ENCODE measurements around the gene OMA1.
"Not testable (repeated sequence)": the region's sequence is repeated elsewhere in the genome, so short reads cannot be mapped to it uniquely, and the experiment has no call there.

OMA1 gene

DNA sequence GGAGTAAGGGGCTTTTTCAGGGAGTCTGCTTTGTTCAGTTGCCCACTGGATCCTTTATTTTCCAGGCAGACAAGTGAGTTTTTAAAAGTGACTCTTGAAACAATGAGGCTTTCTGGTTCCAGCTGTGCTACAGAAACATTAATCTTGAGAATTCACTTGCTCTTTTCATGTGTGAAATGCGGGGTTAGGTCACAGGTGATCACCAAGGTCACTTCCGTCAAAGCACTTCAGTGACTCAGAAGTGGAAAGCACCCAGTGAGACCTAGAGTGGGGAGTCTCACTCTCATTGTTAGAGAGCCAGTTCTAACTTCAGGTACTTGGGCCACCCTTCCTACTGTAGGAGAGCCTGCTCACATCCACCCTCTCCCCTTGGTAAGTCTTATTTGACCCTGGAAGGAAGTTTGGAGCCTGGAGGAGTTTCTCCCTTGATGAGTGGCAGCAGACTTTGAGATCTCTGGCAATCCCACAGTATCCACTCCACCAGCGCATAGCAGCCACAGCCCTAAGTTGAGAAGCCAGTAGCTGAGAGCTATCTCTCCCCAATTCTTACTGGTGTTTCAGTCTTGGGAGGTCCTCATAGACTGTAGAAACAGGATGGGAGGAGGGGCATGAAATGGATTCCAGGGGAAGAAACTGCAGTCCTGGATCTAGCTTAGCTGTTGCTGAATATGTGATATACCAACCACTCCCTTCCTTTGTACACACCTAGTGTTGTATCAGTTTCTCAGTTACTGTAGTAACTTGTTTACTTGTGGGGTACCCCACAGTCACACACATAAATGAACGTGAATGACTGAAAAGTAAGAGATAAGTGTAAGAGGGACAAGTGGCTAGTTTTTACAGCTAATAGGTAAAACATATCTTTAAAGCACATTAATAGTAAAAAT, 27.4 kb upstream of the OMA1 start:
- DNase-seq = no peak

DNA sequence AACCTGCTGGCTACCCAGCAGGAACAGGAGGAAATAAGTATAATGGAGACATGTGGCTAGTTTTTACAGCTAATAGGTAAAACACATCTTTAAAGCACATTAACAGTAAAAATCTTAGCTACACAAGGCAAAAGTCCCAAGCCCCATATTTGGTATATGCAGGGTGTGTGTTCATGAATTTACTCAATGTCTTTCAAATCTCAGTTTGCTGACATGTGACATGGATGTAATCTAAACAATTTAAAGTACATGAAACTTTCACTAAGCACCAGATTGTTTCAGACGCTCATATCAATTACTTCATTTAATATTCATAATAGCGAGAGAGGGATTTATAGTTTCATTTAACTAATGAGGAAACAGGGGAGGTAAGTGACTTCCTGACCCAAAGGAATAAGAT, 26.6 kb upstream of the OMA1 start:
- DNase-seq = no peak

DNA sequence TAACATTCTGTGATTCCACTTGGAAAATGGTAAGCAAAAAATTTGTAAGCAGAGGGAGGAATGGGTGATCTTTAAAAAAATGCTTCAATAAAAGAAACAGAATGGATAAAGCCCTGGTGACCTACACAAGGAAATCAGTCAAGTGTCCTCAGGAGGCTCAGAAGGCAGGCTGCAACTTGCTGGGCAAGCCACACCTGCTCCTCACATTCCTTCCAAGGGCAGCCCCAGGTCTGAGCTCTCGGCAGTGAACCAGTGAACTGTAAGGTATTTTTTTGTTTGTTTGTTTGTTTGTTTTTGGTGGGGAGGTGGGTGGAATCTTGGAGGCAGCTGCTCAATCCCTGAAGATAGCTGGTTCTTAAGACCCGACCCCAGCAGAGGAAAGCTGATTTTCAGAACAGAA, 26.2 kb upstream of the OMA1 start:
- no peak for DNase-seq

DNA sequence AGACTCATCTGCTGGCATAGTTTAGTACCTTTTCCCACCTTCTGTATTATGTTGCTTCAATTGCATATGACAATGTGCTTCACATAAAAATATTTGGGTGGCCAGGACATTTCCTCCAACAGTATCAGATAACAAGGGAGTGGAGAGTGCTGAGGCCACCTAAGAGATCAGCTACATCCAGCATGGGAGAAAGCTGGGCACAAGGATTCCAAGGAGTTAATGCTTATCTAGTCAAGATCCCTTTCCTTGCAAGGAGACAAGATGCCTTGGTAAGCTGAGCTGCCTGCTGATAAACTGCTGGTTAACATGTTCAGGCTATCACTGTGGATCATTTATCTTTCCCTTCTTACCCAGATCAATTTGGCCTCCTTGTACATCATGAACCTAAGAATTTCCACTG, 25.1 kb upstream of the OMA1 start:
- DNase-seq = no peak

DNA sequence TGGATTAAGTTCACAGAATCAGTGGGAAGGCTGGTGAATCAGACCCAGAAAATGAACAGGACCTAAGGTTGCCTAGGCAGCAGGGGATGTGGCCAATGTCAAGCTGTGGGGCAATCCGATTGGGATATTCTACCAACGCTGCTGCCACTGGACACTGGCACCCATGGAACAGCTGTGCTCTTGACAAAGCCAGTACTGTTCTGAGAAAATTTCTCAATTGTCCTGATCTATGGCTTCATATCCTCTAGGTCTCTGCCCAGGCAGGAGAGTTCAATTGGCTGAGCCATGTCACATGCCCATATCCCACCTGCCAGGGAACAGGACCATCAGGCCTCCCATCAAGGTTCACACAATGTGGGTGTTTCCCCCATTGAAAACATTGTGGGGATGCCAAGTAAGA, 24.3 kb upstream of the OMA1 start:
- DNase-seq = no peak

DNA sequence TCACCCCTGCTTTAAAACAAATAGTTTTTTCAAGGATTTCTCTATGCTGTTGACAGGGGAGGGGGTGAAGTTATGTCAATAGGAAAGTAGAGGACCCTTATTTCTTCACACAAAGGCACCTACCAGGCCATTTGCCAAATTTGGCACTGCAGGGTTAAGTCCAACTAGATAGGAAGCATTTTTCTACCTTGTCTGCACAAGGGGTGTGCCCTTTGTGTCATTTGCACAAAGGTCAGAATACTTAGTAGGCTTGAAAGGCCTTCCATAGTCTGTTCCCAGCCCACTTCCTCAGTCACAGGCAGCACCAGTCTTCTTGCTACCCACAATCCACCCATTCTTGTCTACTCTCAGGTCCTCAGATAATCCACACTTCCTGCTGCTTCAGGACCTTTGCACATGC, 23.6 kb upstream of the OMA1 start:
- DNase-seq = no peak

DNA sequence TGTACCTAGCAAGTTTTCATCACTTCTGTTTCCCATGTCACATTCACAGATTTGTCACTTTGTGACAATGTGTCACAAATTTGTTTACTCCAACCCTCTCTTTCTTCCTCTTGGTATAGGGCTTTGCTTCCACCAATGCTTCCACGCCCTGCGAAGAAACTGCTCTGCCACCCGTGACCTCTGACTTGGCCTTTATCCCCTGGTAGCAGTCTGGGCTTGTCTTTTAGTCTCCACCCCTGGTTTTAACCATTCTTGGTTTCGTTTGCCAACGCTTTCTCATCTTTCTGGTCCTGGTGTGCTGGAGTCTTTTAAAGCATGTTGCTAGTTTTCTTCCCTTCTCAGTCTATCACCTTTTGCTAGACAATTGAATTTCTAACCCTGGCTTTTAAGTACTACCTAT, 22.4 kb upstream of the OMA1 start:
- DNase-seq = no peak

DNA sequence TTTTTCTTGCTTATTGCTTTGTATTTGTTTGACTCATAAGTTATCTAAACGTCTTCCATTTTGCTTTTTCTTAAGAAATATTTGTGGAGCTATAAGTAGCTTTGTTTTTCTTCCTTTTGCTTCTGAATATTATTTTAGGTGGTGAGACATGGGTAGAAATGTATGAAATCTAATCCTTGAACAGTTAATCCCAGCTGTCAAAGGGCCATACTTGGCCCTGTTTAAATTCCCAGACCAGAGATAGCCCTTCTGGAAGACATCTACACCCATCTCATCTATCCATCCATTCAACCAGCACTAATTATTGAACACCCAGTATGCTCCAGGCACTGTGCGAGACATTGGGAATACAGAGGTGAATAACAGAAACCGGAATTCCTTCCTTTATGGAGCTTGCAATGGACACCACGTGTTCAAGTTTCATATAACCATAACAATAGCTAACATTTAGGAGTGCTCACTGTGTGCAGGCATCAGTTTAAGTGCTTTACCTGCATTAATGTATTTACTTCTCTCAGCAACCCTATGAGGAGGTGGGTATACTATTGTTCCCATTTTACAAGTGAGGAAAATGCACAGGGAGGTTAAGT, 21.8 kb upstream of the OMA1 start:
- no peak for DNase-seq

DNA sequence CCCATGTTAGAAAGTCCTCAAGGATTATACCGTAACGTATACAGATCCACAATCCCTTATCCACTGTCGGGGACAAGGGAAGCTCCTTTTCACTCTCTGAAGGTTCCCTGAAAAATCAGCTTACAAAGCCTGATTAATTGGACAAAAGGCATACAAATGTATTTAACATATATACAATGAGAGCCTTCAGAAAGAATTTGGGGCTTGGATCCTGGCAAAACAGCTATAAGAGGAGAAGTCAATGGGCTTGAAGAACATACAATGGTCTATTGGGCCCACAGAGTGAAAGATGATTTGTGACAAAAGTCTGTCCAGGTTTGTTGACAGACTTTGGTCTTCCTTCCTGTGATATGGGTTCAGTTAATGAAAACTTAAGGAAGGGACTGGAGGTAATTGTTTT, 19.8 kb upstream of the OMA1 start:
- DNase-seq = no peak

DNA sequence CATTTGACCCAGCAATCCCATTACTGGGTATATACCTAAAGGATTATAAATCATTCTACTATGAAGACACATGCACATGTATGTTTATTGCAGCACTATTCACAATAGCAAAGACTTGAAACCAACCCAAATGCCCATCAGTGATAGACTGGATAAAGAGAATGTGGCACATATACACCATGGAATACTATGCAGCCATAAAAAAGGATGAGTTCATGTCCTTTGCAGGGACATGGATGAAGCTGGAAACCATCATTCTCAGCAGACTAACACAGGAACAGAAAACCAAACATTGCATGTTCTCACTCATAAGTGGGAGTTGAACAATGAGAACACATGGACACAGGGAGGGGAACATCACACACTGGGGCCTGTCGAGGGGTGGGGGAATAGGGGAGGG, 17.2 kb upstream of the OMA1 start:
- not testable (repeated sequence) for DNase-seq

DNA sequence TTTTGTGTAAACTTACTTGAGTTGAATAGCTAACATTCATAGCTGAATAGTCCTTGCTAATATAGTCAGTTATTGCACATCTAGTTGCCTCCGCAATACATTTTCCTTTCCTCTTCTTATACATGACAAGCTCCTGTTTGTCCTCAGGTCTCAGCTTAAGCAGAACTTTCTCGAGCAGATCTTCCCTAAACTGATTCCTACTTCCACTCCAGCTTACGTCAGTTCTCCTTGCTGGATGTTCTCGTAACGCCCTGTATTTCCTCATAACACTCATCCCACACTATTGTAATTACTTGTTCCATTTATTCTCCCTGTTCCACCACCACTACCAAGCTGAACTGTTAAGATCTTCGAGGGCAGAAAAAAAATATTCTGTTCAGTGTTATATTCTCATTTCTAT, 15.1 kb upstream of the OMA1 start:
- DNase-seq = no peak

DNA sequence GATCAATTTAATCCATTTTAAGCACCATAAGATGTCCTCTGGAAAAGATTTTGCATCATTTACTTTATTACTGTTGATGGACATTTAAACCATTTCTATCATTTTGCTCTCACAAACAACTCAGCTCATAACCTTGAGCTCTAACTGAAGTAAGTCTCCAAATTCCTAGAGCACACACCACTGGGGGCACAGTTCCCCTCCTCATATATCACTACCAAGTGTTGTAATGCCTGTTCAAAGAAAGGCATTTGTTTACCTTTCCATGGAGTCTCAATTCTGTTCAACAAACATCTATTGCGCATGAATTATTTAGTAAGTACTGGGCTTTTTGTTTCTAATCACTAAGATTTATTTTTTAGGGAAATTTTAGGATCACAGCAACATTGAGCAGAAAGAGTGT, 8.9 kb upstream of the OMA1 start:
- DNase-seq = no peak

DNA sequence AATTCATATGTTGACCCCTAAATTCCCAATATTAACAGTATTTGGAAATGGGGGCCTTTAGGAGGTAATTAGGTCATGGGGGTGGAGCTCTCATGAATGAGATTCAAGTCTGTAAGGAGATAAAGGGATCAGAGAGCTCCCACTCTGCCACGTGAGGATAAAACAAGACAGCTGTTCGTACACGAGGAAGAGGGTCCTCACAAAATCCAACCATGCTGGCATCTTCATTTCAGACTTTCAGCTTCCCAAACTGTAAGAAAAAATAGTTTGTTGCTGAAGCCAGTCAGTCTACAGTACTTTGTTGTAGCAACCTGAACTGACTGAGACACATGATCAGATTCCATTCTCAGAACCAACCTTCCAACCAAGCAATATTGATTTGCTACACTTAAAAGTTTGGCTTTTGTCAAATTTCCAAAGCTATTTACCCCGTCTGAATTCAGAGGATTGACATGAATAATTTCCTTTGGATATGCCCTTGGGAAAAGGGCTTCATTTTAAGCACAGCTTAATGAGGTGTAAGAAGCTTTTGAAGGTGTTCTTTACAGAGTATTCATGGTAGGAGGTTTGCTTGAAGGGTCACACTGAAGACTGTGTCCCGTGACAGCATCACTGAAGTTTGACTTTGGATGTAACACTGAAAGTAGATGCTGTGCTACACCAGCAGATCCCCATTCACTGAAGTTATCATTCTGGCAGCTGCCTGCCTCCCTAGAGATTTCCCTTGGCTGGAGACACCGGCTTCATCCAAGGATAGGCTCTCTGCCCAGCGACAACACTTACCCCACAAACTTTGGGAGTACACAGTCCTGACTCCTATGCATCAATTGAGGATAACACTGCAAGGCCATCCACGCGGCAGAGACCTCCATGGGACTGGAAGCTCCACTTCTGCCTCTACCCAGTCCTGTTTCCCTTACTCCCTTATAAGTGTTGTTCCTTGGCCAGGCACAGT, 4.9 kb upstream of the OMA1 start:
- no peak for DNase-seq

DNA sequence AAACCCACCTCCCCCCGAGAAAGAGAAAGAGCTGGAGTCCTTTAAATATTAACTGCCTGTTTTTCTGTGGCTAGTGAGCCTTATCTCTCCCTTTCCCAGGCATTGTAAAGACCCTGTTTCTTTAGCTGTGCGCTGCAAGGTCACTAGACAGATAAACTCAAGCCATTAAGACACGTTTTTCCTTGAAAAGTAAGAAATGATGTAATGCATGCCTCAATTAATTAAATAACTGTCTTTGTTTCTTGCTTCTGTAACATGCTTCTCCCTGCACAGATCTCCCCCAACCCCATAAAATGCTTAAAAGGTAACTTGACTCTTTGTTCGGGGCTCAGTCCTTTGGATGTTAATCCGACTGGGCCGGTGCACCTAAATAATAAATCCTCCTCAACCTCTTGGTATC, 2.8 kb upstream of the OMA1 start:
- not testable (repeated sequence) for DNase-seq

DNA sequence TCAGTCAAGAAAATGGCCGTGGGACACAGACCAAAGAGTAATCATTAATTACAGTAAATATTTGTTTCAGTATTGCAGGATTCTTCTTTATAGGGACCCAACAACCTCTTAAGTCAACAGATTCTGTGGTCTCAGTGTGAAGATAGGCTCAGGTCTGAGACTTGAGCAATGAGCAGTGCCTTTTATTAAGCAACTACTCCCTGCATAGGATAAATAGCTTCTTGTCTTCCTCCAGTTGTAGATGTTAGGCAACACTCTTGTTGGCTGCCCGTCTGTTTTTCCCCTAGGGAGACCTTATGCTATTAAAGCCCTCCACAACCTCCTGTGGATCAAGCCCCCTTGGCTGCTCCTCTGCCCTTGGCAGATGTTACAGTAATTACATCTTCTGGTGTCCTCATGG, 1.8 kb upstream of the OMA1 start:
- no peak for DNase-seq

DNA sequence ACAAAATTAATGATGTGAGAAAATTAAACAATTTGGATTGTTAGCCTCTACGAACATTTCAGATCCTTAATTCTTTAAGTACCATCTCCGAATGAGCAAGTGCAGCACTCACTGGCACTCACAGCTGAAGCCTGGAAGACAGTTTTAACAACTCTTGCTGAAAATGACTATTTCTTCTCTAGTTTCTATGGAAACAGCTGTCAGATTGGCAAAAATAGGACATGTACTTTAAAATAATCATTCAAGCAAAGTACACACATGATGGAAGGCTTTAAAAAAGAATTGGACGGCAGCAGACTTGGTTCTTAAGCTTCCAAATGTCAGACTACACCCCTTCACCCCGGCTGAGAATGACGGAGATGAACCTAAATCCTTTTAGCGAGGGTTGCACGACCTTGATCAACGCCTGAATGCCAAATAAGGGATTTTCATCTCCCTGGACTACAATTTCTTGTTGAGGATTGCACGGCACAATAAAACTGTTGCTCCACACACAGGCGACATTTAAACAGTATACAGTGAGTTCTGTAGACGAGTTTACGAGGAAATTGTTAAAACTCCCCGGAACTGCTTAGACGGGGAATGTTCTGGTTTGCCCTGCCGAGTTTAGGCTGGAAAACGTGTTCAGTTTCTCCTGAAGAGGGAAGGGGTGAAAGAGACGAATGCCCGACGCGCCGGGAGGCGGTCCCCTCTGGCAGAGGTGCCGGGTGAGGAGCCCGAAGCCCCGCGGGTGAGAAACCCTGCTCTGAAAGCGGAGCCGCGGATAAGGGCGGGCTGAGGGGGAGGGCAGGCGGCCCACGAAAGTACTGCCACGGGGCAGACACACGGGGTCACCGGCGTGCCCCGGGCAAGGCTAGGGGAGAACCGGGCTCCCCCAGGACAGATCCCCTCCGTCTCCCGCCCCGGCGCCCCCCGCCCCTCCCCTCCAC, 671 bp downstream of the OMA1 start:
- DNase-seq = peak; percentile 59

DNA sequence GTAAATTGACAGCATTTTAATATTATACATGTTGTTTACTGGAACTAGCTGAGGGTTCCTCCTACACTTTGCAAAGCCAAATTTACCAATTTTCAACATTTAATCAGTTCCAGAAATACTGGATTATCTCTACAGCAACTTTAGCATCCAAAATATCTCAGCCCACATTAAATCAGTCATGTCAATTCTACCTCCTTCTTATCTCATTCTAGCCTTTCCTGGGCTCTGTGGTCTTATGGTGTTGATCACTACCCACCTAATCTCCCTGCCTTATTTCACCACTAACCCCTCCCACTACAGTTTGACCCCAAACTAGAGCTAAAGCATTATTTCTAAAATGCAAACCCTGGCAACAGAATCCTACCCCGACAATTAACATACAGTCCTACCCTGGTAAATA, 3.3 kb downstream of the OMA1 start:
- DNase-seq = no peak

DNA sequence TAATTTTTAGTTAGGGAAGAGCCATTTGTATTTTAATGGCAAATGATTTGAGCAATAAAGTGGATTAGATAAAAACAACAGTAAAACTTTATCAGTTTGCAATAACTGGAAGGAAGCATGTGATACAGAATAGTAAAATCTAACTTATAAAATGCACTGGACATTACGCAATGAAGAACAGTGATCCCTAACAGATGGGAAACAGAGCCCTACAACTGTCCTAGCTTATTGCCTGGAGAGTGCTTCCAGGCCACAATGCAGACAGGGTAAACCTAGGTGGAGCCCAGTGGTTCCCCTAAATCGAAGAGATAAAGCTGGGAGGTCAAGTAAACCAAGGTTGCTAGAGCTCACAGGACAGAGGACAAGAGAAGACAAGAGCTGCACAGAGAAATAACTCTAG, 7.0 kb downstream of the OMA1 start:
- DNase-seq = no peak

DNA sequence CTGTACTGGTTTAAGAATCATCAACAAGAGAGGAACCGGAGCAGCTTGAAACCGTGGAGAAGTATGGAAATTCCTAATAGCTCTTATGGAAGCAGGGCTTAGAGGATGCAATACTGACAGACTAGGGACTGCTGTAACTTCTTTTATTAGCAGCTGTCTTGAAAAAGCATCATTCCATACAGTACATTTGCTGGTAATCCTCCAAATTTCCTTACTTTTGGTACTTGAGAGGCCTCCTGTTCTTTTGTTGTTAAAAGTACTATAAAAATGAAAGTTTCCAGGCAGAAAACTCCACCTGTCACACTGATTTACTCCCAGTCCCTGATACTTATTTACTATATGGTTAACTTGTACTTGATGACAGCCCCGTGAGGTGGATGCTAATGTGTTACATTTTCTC, 7.7 kb downstream of the OMA1 start:
- no peak for DNase-seq

DNA sequence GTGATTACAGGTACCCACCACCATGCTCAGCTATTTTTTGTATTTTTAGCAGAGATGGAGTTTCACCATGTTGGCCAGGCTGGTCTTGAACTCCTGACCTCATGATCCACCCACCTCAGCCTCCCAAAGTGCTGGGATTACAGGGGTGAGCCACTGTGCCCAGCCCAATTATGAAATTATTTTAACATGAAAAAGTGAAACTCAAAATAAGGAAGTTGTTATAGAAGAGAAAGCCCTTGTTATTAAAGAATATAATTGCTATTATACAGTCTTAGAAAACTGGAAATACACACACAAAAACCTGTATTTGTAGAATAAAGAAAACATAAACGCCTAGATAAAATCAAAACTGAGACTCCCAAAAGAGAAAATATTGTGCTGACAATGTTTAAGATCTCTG, 14.7 kb downstream of the OMA1 start:
- DNase-seq = not testable (repeated sequence)

DNA sequence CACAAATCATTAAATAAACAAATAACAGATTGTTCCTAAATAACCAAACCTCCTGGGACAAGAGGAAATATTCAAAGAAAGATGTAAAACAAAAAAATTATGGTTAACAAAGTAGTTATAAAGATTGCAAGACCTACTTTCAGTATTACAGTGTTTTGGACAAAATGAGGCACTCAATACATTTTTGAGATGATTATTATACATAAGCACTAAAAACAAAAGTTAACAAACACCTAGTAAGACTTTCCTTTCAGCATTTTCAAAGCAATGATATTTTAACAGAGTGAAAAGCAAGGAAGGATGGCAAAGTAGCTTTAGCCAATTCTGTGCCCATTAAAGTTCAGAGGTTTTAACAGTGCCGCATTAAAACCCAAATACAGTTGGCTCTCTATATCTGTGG, 17.2 kb downstream of the OMA1 start:
- DNase-seq = no peak

DNA sequence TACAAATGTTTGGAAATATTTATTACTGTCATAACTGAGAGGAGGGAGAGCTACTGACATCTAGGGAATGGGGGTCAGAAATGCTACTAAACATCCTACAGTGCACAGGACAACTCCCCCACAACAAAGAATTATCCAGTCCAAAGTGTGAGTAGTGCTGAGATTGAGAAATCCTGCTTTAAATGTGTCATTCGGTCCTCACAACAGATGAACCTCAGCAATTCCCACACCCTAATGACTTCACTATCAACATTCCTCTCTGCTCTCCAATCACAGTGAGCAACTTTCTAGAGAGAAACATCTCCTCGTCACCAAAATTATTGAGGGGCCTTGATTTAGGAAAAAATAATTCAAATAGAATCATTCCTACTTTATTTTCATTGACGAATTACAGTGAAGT, 18.0 kb downstream of the OMA1 start:
- no peak for DNase-seq

All from NCI-H1436 (cell line).